Choroid plexus epithelial cell (primary cell): ENCODE data around the gene CSMD2.

Source experiments
- DNase-seq: peaks from one replicate; pipeline ENCODE4 v3.0.0-alpha.2; 2010; ENCODE audit warnings: low read depth
- H3K4me3 ChIP-seq: 2 replicates; pipeline ENCODE4 v1.5.1; 2011; ENCODE audit warnings: low read depth, mild to moderate bottlenecking, control low read depth, low read length, moderate library complexity
- CTCF ChIP-seq: conservative IDR thresholded peaks from 2 replicates; pipeline ENCODE4 v1.5.1; 2011; ENCODE audit warnings: low read depth, mild to moderate bottlenecking, control low read depth, inconsistent platforms, low read length, moderate library complexity

The CSMD2 gene

DNA sequence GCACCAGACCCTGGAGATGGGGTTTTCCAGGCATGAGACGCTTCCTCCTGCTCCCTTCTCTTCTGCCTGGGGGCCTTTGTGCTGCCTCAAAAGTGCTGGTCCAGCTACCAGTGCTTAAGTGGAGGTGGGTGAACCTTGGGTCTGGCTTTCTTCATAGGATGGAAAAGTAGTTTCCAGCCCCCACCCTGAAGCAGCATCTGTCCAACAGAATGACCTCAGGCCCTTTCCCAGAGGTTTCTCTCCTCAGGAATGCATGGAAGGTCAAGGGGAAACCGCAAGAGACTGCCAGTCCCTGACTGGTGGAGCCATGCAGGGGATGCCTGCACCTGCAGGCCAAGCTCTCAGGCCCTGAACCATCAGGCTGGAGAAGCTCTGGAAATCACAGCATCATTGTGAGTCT lies 237.3 kb downstream of the CSMD2 start:
- no peak for TF ChIP-seq CTCF
- no peak overlapping the region for H3K4me3 ChIP-seq
- DNase-seq, result no peak

- H3K4me3 ChIP-seq, result no peak overlapping the region
- DNase-seq, result no peak
- TF ChIP-seq CTCF, result no peak
Measured at GRCh38 chr1:33925586-33925985, 239.4 kb downstream of the CSMD2 start.

- no peak overlapping the region for H3K4me3 ChIP-seq
- no peak for DNase-seq
- no peak for TF ChIP-seq CTCF
Measured at GRCh38 chr1:33921281-33921680, 243.7 kb downstream of the CSMD2 start.

- no peak overlapping the region for H3K4me3 ChIP-seq
- TF ChIP-seq CTCF, result no peak
- DNase-seq, result peak; percentile 1
Measured at GRCh38 chr1:33918368-33918767, 246.7 kb downstream of the CSMD2 start.

- no peak for DNase-seq
- no peak for TF ChIP-seq CTCF
Measured at GRCh38 chr1:33916786-33917185, 248.2 kb downstream of the CSMD2 start.

GRCh38 chr1:33914531-33914930 lies 250.5 kb downstream of the CSMD2 start:
- no peak for DNase-seq
- no peak overlapping the region for H3K4me3 ChIP-seq
- no peak for TF ChIP-seq CTCF

More at GRCh38 chr1:33916786-33917185, 248.2 kb downstream of the CSMD2 start:
- no peak overlapping the region for H3K4me3 ChIP-seq

- no peak for TF ChIP-seq CTCF
- no peak for DNase-seq
- H3K4me3 ChIP-seq, result no peak overlapping the region
Measured at GRCh38 chr1:33908324-33908956, 256.6 kb downstream of the CSMD2 start.
